HFFc6 (cell line): Measurements from ENCODE around the gene MYBPC3. TPM values are rescaled to one million over a fixed set of nuclear protein-coding genes. Genes with fewer than 3 reads are reported as not detected.

Source experiments
- DNase-seq: peaks from one replicate; pipeline ENCODE4 v3.0.0-alpha.2; 2018
- H3K27ac Mint-ChIP-seq: 2 replicates; pipeline ENCODE4 v1.8.0; 2020; ENCODE audit warnings: mild to moderate bottlenecking, mixed read lengths
- H3K27me3 Mint-ChIP-seq: 2 replicates; pipeline ENCODE4 v1.8.0; 2021; ENCODE audit warnings: mild to moderate bottlenecking, moderate library complexity, mixed read lengths; ENCODE audit not compliant: insufficient read depth
- H3K36me3 Mint-ChIP-seq: 2 replicates; pipeline ENCODE4 v1.8.0; 2021; ENCODE audit warnings: low read depth, mixed read lengths
- H3K4me1 Mint-ChIP-seq: 2 replicates; pipeline ENCODE4 v1.8.0; 2020; ENCODE audit warnings: low read depth, mixed read lengths
- H3K4me3 Mint-ChIP-seq: 2 replicates; pipeline ENCODE4 v1.8.0; 2020; ENCODE audit warnings: mild to moderate bottlenecking, moderate library complexity, mixed read lengths
- H3K9me3 Mint-ChIP-seq: 2 replicates; pipeline ENCODE4 v1.8.0; 2020; ENCODE audit warnings: mild to moderate bottlenecking, mixed read lengths
- CTCF ChIP-seq: fragments of 200-600 bp; sonication (generic); IDR thresholded peaks from 2 replicates; pipeline ENCODE4 v1.5.0; 2021; ENCODE audit warnings: antibody characterized with exemption, mild to moderate bottlenecking
- total RNA-seq, 6 experiments: library from RNA; stranded (reverse); fragmentation: NEBNext Ultra II Directional; extraction: Animal tissue kit (Norgen Biotek cat#: 25700); gene quantifications; 2 replicates in 1 of 6; 3 replicates in 5 of 6; pipeline ENCODE4 v1.2.3, GENCODE V29; 2021

The MYBPC3 gene
- total RNA-seq, 6 experiments from 2014 or later = not detected

- Mint-ChIP-seq H3K27me3 (peaks cover 19% of the 10 kb centered on the region), H3K27ac (no peak overlapping the region), H3K4me1 (no peaks in the 10 kb centered on the region), H3K36me3 (no peaks in the 10 kb centered on the region), H3K4me3 (no peak overlapping the region), H3K9me3 (no peaks in the 10 kb centered on the region)
- DNase-seq = no peak
- TF ChIP-seq CTCF = no peak
Measured at GRCh38 chr11:47342854-47343253, 9.6 kb downstream of the MYBPC3 start.

DNA sequence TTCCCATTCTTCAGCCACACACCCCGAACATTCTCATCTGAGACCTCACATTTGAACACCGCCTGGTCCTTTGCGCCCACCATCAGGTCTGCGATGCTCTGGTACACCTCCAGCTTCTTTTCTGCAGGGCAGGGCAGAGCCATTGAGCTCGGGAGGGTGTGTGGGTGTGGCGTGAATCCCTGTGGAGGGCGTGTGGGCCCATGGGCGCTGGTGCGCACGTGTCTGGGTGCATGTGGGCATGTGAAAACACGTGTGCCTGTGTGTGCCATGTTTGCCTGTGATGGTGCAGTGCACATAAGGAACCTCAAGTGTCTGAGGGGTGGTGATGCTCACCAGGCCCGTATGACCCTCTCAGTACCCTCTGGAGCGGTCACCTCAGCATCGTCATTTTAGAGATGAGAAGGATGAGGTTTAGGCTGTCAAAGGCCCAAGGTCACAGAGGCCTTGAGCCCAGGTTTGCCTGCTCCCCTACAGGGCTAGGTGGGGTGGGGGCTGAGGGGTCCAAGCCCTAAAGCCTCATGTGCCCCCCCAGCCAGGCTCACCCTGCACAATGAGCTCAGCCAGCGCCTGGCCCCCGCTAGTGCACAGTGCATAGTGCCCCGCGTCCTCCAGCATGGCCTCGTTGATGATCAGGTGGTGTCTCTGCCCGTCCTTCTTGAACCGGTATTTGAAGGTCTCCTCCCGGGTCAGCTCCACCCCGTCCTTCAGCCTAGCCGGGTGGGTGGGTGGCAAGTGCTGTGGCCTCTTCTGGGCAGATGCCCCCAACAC, 10.3 kb downstream of the MYBPC3 start:
- no peak for TF ChIP-seq CTCF
- no peak overlapping the region for H3K27ac Mint-ChIP-seq

DNA sequence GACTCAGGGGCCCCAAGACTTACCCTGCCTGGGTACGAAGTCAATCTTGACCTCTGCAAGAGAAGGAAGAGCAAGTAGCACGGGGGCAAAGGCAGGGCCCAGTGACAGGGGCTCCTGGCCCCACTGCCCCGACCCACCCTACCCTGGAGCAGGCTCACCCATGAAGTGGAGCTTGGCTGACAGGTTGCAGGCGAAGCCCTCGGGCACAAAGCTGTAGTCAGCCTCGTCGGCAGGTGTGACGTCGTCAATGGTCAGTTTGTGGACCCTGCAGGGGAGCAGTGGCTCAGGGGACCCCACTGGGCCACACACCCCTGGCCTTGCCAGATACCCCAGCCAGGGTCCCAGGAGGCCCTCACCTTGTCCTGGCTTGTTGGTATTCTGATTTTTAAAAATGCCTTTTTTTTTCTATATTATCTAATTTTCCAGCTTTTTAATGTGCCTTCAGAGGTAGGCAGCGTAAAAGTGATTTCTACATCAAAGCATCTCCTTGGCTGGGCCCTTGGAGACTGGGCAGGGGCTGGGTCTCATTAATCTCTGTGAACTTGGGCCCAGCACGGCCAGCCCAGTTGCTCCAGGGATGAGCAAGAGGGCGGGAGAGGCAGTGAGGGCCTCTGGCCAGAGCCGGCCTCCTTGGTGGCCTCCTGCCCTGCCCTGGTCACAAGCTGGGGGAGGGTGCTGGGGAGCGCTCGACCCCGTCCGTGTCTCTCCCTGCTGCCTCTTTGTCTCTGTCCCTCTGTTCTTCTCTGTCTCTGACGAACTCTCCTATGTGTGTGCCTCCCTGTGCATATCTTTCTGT, 11.3 kb downstream of the MYBPC3 start:
- no peak for DNase-seq
- no peaks in the 10 kb centered on the region for H3K9me3 Mint-ChIP-seq
- no peak overlapping the region for H3K27ac Mint-ChIP-seq
- no peak for TF ChIP-seq CTCF
- H3K4me3 Mint-ChIP-seq = no peak overlapping the region
- no peaks in the 10 kb centered on the region for H3K36me3 Mint-ChIP-seq
- H3K4me1 Mint-ChIP-seq = no peaks in the 10 kb centered on the region
- peaks cover 22% of the 10 kb centered on the region for H3K27me3 Mint-ChIP-seq

More for the DNA sequence above, 10.3 kb downstream of the MYBPC3 start:
- DNase-seq = no peak
- peaks cover 19% of the 10 kb centered on the region for H3K27me3 Mint-ChIP-seq
- no peaks in the 10 kb centered on the region for H3K9me3 Mint-ChIP-seq
- H3K4me3 Mint-ChIP-seq = no peak overlapping the region
- no peaks in the 10 kb centered on the region for H3K4me1 Mint-ChIP-seq
- H3K36me3 Mint-ChIP-seq = no peaks in the 10 kb centered on the region

- H3K4me3 Mint-ChIP-seq = no peak overlapping the region
- no peak for TF ChIP-seq CTCF
- DNase-seq = no peak
- H3K4me1 Mint-ChIP-seq = no peaks in the 10 kb centered on the region
- peaks cover 17% of the 10 kb centered on the region for H3K27me3 Mint-ChIP-seq
- H3K27ac Mint-ChIP-seq = no peak overlapping the region
- H3K9me3 Mint-ChIP-seq = no peaks in the 10 kb centered on the region
- H3K36me3 Mint-ChIP-seq = no peaks in the 10 kb centered on the region
Measured at GRCh38 chr11:47340010-47340409, 12.5 kb downstream of the MYBPC3 start.

GRCh38 chr11:47338396-47339241, 13.9 kb downstream of the MYBPC3 start:
- no peak for TF ChIP-seq CTCF
- Mint-ChIP-seq H3K9me3 (no peaks in the 10 kb centered on the region), H3K4me1 (no peaks in the 10 kb centered on the region), H3K4me3 (no peak overlapping the region), H3K36me3 (no peaks in the 10 kb centered on the region), H3K27ac (no peak overlapping the region), H3K27me3 (peaks cover 15% of the 10 kb centered on the region)
- DNase-seq = no peak
